HEK293 (cell line): ENCODE measurements around the gene TMEM176A.
A peak's percentile ranks its signal among the peaks of the same experiment; 100 is the strongest.

Source experiments
- REPIN1 ChIP-seq: fragments of 450-650 bp; formaldehyde crosslinking; IDR thresholded peaks from 2 replicates; pipeline ENCODE4 v1.5.1; 2017; ENCODE audit warnings: missing biosample characterization, missing genetic modification characterization, low read depth
- ZNF155 ChIP-seq: fragments of 450-650 bp; formaldehyde crosslinking; IDR thresholded peaks from 2 replicates; pipeline ENCODE4 v1.5.1; 2016; ENCODE audit warnings: missing biosample characterization, missing genetic modification characterization
- ZNF174 ChIP-seq: fragments of 450-650 bp; formaldehyde crosslinking; IDR thresholded peaks from 2 replicates; pipeline ENCODE4 v1.5.0; 2017; ENCODE audit warnings: missing biosample characterization, mild to moderate bottlenecking, missing genetic modification characterization
- ZNF202 ChIP-seq: fragments of 450-650 bp; formaldehyde crosslinking; IDR thresholded peaks from 2 replicates; pipeline ENCODE4 v1.5.1; 2016; ENCODE audit warnings: missing biosample characterization, missing genetic modification characterization, borderline replicate concordance
- ZNF23 ChIP-seq: fragments of 450-650 bp; formaldehyde crosslinking; IDR thresholded peaks from 2 replicates; pipeline ENCODE4 v1.5.1; 2016; ENCODE audit warnings: missing biosample characterization, missing genetic modification characterization, borderline replicate concordance
- ZNF391 ChIP-seq: fragments of 450-650 bp; formaldehyde crosslinking; IDR thresholded peaks from 2 replicates; pipeline ENCODE4 v1.5.1; 2016; ENCODE audit warnings: low read depth, missing biosample characterization, missing genetic modification characterization, borderline replicate concordance
- ZNF558 ChIP-seq: fragments of 450-650 bp; formaldehyde crosslinking; IDR thresholded peaks from 2 replicates; pipeline ENCODE4 v1.5.1; 2016; ENCODE audit warnings: missing biosample characterization, missing genetic modification characterization
- ZNF596 ChIP-seq: fragments of 450-650 bp; IDR thresholded peaks from 2 replicates; pipeline ENCODE4 v1.5.0; 2018; ENCODE audit warnings: missing biosample characterization, mild to moderate bottlenecking, missing genetic modification characterization, moderate library complexity
- ZNF610 ChIP-seq: fragments of 450-650 bp; formaldehyde crosslinking; IDR thresholded peaks from 2 replicates; pipeline ENCODE4 v1.5.1; 2016; ENCODE audit warnings: missing biosample characterization, missing genetic modification characterization, borderline replicate concordance
- ZNF629 ChIP-seq: fragments of 450-650 bp; formaldehyde crosslinking; IDR thresholded peaks from 2 replicates; pipeline ENCODE4 v1.5.1; 2017; ENCODE audit warnings: missing biosample characterization, missing genetic modification characterization
- ZNF660 ChIP-seq: fragments of 450-650 bp; IDR thresholded peaks from 2 replicates; pipeline ENCODE4 v1.5.1; 2018; ENCODE audit warnings: missing biosample characterization, mild to moderate bottlenecking, missing genetic modification characterization
- TF ChIP-seq, protein P1 (sequence below): fragments of 450-650 bp; formaldehyde crosslinking; IDR thresholded peaks from 2 replicates; pipeline ENCODE4 v1.5.1; 2016; ENCODE audit warnings: missing biosample characterization, missing genetic modification characterization
- TF ChIP-seq, protein P2 (sequence below): fragments of 450-650 bp; formaldehyde crosslinking; IDR thresholded peaks from 2 replicates; pipeline ENCODE4 v1.5.1; 2016; ENCODE audit warnings: missing biosample characterization, missing genetic modification characterization
- TF ChIP-seq, protein P3 (sequence below): fragments of 450-650 bp; formaldehyde crosslinking; IDR thresholded peaks from 2 replicates; pipeline ENCODE4 v1.5.1; 2016; ENCODE audit warnings: missing biosample characterization, missing genetic modification characterization
- TF ChIP-seq, protein P4 (sequence below): fragments of 450-650 bp; formaldehyde crosslinking; IDR thresholded peaks from 2 replicates; pipeline ENCODE4 v1.5.1; 2016; ENCODE audit warnings: missing biosample characterization, missing genetic modification characterization, borderline replicate concordance
- TF ChIP-seq, protein P5 (sequence below): fragments of 450-650 bp; formaldehyde crosslinking; IDR thresholded peaks from 2 replicates; pipeline ENCODE4 v1.5.1; 2016; ENCODE audit warnings: missing biosample characterization, missing genetic modification characterization
- TF ChIP-seq, protein P6 (sequence below): fragments of 450-650 bp; formaldehyde crosslinking; IDR thresholded peaks from 2 replicates; pipeline ENCODE4 v1.5.1; 2016; ENCODE audit warnings: missing biosample characterization, missing genetic modification characterization
- TF ChIP-seq, protein P7 (sequence below): fragments of 450-650 bp; formaldehyde crosslinking; IDR thresholded peaks from 2 replicates; pipeline ENCODE4 v1.5.1; 2016; ENCODE audit warnings: missing biosample characterization, missing genetic modification characterization

Gene TMEM176A

DNA sequence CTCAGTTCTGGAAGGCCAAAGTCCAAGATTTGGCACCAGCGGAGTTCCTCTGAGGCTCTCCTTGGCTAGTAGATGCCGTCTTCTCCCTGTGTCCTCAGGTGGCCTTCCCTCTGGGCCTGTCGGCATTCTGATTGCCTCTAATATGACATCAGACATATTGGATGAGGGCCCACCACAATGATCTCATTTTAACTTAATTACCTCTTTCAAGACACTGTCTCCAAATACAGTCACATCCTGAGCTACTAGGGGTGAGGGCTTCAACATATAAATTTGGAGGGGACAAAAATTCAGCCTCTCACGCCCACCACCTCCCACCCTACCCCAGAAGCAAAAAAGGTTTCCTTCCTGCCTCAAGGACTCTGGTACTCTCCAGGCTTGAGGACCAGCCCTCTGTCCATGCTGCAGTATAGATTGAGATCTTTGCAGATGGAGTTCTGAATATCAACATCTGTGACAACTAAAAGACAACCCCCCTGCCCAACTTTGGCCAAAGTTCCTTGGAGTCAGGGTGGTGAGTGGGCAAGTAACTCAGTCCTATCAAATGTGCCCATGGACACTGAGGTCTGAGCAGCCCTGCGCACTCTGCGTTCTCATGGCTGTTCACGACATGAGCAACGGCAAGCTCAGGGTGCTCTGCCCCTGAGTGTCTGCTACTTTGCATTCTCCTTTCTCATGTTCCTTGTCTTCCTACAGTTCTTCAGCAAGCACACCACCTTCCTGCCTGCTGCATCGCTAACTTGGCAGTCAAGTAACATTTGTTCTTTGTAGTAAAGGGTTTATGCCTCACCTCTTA is 11.9 kb upstream of the TMEM176A start (continued):
- TF ChIP-seq, protein P1, sequence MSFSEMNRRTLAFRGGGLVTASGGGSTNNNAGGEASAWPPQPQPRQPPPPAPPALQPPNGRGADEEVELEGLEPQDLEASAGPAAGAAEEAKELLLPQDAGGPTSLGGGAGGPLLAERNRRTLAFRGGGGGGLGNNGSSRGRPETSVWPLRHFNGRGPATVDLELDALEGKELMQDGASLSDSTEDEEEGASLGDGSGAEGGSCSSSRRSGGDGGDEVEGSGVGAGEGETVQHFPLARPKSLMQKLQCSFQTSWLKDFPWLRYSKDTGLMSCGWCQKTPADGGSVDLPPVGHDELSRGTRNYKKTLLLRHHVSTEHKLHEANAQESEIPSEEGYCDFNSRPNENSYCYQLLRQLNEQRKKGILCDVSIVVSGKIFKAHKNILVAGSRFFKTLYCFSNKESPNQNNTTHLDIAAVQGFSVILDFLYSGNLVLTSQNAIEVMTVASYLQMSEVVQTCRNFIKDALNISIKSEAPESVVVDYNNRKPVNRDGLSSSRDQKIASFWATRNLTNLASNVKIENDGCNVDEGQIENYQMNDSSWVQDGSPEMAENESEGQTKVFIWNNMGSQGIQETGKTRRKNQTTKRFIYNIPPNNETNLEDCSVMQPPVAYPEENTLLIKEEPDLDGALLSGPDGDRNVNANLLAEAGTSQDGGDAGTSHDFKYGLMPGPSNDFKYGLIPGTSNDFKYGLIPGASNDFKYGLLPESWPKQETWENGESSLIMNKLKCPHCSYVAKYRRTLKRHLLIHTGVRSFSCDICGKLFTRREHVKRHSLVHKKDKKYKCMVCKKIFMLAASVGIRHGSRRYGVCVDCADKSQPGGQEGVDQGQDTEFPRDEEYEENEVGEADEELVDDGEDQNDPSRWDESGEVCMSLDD (tag by site-specific recombination): no peak
- TF ChIP-seq ZNF610 (tag by site-specific recombination) (no peak), ZNF629 (tag by site-specific recombination) (peak; percentile 97), ZNF660 (peak; percentile 72; the same call in 1 of the 2 replicates), ZNF174 (tag by site-specific recombination) (no peak), ZNF202 (tag by site-specific recombination) (no peak), ZNF596 (tag by site-specific recombination) (no peak), ZNF391 (tag by site-specific recombination) (no peak), ZNF558 (tag by site-specific recombination) (peak; percentile 86), ZNF23 (no peak), ZNF155 (tag by site-specific recombination) (no peak), REPIN1 (tag by site-specific recombination) (no peak)
- TF ChIP-seq, protein P2, sequence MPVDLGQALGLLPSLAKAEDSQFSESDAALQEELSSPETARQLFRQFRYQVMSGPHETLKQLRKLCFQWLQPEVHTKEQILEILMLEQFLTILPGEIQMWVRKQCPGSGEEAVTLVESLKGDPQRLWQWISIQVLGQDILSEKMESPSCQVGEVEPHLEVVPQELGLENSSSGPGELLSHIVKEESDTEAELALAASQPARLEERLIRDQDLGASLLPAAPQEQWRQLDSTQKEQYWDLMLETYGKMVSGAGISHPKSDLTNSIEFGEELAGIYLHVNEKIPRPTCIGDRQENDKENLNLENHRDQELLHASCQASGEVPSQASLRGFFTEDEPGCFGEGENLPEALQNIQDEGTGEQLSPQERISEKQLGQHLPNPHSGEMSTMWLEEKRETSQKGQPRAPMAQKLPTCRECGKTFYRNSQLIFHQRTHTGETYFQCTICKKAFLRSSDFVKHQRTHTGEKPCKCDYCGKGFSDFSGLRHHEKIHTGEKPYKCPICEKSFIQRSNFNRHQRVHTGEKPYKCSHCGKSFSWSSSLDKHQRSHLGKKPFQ (tag by site-specific recombination): no peak
- TF ChIP-seq, protein P3, sequence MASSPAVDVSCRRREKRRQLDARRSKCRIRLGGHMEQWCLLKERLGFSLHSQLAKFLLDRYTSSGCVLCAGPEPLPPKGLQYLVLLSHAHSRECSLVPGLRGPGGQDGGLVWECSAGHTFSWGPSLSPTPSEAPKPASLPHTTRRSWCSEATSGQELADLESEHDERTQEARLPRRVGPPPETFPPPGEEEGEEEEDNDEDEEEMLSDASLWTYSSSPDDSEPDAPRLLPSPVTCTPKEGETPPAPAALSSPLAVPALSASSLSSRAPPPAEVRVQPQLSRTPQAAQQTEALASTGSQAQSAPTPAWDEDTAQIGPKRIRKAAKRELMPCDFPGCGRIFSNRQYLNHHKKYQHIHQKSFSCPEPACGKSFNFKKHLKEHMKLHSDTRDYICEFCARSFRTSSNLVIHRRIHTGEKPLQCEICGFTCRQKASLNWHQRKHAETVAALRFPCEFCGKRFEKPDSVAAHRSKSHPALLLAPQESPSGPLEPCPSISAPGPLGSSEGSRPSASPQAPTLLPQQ (tag by site-specific recombination): peak; percentile 99
- TF ChIP-seq, protein P4, sequence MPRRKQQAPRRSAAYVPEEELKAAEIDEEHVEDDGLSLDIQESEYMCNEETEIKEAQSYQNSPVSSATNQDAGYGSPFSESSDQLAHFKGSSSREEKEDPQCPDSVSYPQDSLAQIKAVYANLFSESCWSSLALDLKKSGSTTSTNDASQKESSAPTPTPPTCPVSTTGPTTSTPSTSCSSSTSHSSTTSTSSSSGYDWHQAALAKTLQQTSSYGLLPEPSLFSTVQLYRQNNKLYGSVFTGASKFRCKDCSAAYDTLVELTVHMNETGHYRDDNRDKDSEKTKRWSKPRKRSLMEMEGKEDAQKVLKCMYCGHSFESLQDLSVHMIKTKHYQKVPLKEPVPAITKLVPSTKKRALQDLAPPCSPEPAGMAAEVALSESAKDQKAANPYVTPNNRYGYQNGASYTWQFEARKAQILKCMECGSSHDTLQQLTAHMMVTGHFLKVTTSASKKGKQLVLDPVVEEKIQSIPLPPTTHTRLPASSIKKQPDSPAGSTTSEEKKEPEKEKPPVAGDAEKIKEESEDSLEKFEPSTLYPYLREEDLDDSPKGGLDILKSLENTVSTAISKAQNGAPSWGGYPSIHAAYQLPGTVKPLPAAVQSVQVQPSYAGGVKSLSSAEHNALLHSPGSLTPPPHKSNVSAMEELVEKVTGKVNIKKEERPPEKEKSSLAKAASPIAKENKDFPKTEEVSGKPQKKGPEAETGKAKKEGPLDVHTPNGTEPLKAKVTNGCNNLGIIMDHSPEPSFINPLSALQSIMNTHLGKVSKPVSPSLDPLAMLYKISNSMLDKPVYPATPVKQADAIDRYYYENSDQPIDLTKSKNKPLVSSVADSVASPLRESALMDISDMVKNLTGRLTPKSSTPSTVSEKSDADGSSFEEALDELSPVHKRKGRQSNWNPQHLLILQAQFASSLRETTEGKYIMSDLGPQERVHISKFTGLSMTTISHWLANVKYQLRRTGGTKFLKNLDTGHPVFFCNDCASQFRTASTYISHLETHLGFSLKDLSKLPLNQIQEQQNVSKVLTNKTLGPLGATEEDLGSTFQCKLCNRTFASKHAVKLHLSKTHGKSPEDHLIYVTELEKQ (tag by site-specific recombination): 0 out of 2 replicates have a peak, but pooled peaks have one; percentile 9
- TF ChIP-seq, protein P5, sequence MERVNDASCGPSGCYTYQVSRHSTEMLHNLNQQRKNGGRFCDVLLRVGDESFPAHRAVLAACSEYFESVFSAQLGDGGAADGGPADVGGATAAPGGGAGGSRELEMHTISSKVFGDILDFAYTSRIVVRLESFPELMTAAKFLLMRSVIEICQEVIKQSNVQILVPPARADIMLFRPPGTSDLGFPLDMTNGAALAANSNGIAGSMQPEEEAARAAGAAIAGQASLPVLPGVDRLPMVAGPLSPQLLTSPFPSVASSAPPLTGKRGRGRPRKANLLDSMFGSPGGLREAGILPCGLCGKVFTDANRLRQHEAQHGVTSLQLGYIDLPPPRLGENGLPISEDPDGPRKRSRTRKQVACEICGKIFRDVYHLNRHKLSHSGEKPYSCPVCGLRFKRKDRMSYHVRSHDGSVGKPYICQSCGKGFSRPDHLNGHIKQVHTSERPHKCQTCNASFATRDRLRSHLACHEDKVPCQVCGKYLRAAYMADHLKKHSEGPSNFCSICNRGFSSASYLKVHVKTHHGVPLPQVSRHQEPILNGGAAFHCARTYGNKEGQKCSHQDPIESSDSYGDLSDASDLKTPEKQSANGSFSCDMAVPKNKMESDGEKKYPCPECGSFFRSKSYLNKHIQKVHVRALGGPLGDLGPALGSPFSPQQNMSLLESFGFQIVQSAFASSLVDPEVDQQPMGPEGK (tag by site-specific recombination): peak; percentile 36; the same call in 1 of the 2 replicates
- TF ChIP-seq, protein P6, sequence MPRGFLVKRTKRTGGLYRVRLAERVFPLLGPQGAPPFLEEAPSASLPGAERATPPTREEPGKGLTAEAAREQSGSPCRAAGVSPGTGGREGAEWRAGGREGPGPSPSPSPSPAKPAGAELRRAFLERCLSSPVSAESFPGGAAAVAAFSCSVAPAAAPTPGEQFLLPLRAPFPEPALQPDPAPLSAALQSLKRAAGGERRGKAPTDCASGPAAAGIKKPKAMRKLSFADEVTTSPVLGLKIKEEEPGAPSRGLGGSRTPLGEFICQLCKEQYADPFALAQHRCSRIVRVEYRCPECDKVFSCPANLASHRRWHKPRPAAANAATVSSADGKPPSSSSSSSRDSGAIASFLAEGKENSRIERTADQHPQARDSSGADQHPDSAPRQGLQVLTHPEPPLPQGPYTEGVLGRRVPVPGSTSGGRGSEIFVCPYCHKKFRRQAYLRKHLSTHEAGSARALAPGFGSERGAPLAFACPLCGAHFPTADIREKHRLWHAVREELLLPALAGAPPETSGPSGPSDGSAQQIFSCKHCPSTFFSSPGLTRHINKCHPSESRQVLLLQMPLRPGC: peak; percentile 76
- TF ChIP-seq, protein P7, sequence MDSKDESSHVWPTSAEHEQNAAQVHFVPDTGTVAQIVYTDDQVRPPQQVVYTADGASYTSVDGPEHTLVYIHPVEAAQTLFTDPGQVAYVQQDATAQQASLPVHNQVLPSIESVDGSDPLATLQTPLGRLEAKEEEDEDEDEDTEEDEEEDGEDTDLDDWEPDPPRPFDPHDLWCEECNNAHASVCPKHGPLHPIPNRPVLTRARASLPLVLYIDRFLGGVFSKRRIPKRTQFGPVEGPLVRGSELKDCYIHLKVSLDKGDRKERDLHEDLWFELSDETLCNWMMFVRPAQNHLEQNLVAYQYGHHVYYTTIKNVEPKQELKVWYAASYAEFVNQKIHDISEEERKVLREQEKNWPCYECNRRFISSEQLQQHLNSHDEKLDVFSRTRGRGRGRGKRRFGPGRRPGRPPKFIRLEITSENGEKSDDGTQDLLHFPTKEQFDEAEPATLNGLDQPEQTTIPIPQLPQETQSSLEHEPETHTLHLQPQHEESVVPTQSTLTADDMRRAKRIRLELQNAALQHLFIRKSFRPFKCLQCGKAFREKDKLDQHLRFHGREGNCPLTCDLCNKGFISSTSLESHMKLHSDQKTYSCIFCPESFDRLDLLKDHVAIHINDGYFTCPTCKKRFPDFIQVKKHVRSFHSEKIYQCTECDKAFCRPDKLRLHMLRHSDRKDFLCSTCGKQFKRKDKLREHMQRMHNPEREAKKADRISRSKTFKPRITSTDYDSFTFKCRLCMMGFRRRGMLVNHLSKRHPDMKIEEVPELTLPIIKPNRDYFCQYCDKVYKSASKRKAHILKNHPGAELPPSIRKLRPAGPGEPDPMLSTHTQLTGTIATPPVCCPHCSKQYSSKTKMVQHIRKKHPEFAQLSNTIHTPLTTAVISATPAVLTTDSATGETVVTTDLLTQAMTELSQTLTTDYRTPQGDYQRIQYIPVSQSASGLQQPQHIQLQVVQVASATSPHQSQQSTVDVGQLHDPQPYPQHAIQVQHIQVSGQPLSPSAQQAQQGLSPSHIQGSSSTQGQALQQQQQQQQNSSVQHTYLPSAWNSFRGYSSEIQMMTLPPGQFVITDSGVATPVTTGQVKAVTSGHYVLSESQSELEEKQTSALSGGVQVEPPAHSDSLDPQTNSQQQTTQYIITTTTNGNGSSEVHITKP (tag by site-specific recombination): peak; percentile 83
